ENCODE results near the gene AKTIP. TPM values are rescaled to one million over a fixed set of nuclear protein-coding genes. Genes with fewer than 3 reads are reported as not detected.
"Not testable (repeated sequence)": the region's sequence is repeated elsewhere in the genome, so short reads cannot be mapped to it uniquely, and the experiment has no call there.

AKTIP gene
- total RNA-seq, 1 donor = 25.0 TPM

- no peak for TF ChIP-seq CTCF (IDR thresholded peaks at IDR 0.05; ENCODE audit: extremely low read depth, low read depth, low read length)
- no peaks in the 10 kb centered on the region for H3K36me3 ChIP-seq (ENCODE audit: insufficient read depth, low read length)
- H3K27ac ChIP-seq (ENCODE audit: low read depth, low read length) = peak overlapping the region; percentile 57
These were observed 12.2 kb upstream of the AKTIP start for GRCh38 chr16:53515259-53515658.

GRCh38 chr16:53512795-53513194 lies 9.8 kb upstream of the AKTIP start:
- H3K36me3 ChIP-seq (ENCODE audit: insufficient read depth, low read length); H3K27ac ChIP-seq (ENCODE audit: low read depth, low read length); H3K79me2 ChIP-seq (ENCODE audit: insufficient read depth, low read length); H3K4me3 ChIP-seq (ENCODE audit: insufficient read depth, low read length); H3K27me3 ChIP-seq (ENCODE audit: insufficient read depth, low read length); H3K4me1 ChIP-seq (ENCODE audit: insufficient read depth, low read length); DNase-seq (ENCODE audit: insufficient read length, low spot score, missing footprints); H3K9me3 ChIP-seq (ENCODE audit: low read depth, low read length); H4K20me1 ChIP-seq (ENCODE audit: insufficient read depth, low read length); H2AFZ ChIP-seq (ENCODE audit: low read length); H3K4me2 ChIP-seq (ENCODE audit: insufficient read depth, low read length): not testable (repeated sequence)

More at GRCh38 chr16:53515259-53515658, 12.2 kb upstream of the AKTIP start:
- H3K9me3 ChIP-seq (ENCODE audit: low read depth, low read length) = no peaks in the 10 kb centered on the region
- H3K4me2 ChIP-seq (ENCODE audit: insufficient read depth, low read length) = no peak overlapping the region
- no peaks in the 10 kb centered on the region for H3K27me3 ChIP-seq (ENCODE audit: insufficient read depth, low read length)
- no peak overlapping the region for H3K4me3 ChIP-seq (ENCODE audit: insufficient read depth, low read length)
- peaks cover 5% of the 10 kb centered on the region for H3K4me1 ChIP-seq (ENCODE audit: insufficient read depth, low read length)
- H2AFZ ChIP-seq (ENCODE audit: low read length) = no peak overlapping the region
- no peaks in the 10 kb centered on the region for H3K79me2 ChIP-seq (ENCODE audit: insufficient read depth, low read length)
- no peaks in the 10 kb centered on the region for H4K20me1 ChIP-seq (ENCODE audit: insufficient read depth, low read length)
- peak; percentile 92 for DNase-seq (ENCODE audit: insufficient read length, low spot score, missing footprints)

GRCh38 chr16:53511403-53512280 lies 8.6 kb upstream of the AKTIP start:
- H3K79me2 ChIP-seq (ENCODE audit: insufficient read depth, low read length) = no peaks in the 10 kb centered on the region
- no peak for DNase-seq (ENCODE audit: insufficient read length, low spot score, missing footprints)
- H3K4me1 ChIP-seq (ENCODE audit: insufficient read depth, low read length) = peaks cover 10% of the 10 kb centered on the region
- TF ChIP-seq CTCF (IDR thresholded peaks at IDR 0.05; ENCODE audit: extremely low read depth, low read depth, low read length) = no peak
- no peak overlapping the region for H3K4me2 ChIP-seq (ENCODE audit: insufficient read depth, low read length)
- H3K36me3 ChIP-seq (ENCODE audit: insufficient read depth, low read length) = no peaks in the 10 kb centered on the region
- H2AFZ ChIP-seq (ENCODE audit: low read length) = no peak overlapping the region
- H4K20me1 ChIP-seq (ENCODE audit: insufficient read depth, low read length) = no peaks in the 10 kb centered on the region
- no peak overlapping the region for H3K27ac ChIP-seq (ENCODE audit: low read depth, low read length)
- no peaks in the 10 kb centered on the region for H3K9me3 ChIP-seq (ENCODE audit: low read depth, low read length)
- H3K4me3 ChIP-seq (ENCODE audit: insufficient read depth, low read length) = no peak overlapping the region
- H3K27me3 ChIP-seq (ENCODE audit: insufficient read depth, low read length) = no peaks in the 10 kb centered on the region

GRCh38 chr16:53511084-53511402 lies 8.0 kb upstream of the AKTIP start:
- TF ChIP-seq CTCF (IDR thresholded peaks at IDR 0.05; ENCODE audit: extremely low read depth, low read depth, low read length) = no peak
- H3K79me2 ChIP-seq (ENCODE audit: insufficient read depth, low read length) = no peaks in the 10 kb centered on the region
- peaks cover 10% of the 10 kb centered on the region for H3K4me1 ChIP-seq (ENCODE audit: insufficient read depth, low read length)
- no peaks in the 10 kb centered on the region for H4K20me1 ChIP-seq (ENCODE audit: insufficient read depth, low read length)
- H3K4me2 ChIP-seq (ENCODE audit: insufficient read depth, low read length) = no peak overlapping the region
- H3K27ac ChIP-seq (ENCODE audit: low read depth, low read length) = no peak overlapping the region
- H3K36me3 ChIP-seq (ENCODE audit: insufficient read depth, low read length) = no peaks in the 10 kb centered on the region
- no peak for DNase-seq (ENCODE audit: insufficient read length, low spot score, missing footprints)
- no peaks in the 10 kb centered on the region for H3K9me3 ChIP-seq (ENCODE audit: low read depth, low read length)
- H3K27me3 ChIP-seq (ENCODE audit: insufficient read depth, low read length) = no peaks in the 10 kb centered on the region
- H3K4me3 ChIP-seq (ENCODE audit: insufficient read depth, low read length) = no peak overlapping the region
- peak overlapping the region; percentile 11 for H2AFZ ChIP-seq (ENCODE audit: low read length)

Data from osteoblast (primary cell).